Loucy (cell line): Measurements from ENCODE around the gene N4BP3.

Experiments
- EZH2phosphoT487 ChIP-seq: fragments of 200-600 bp; IDR thresholded peaks from 2 replicates; pipeline ENCODE4 v1.6.1; 2018; ENCODE audit warnings: antibody characterized with exemption, mild to moderate bottlenecking, moderate library complexity, borderline replicate concordance
- TF ChIP-seq, protein P1 (sequence below): fragments of 200-600 bp; sonication (generic); conservative IDR thresholded peaks from 2 replicates; pipeline ENCODE4 v1.5.1; 2014; ENCODE audit warnings: mild to moderate bottlenecking, antibody characterized with exemption, low read length

DNA sequence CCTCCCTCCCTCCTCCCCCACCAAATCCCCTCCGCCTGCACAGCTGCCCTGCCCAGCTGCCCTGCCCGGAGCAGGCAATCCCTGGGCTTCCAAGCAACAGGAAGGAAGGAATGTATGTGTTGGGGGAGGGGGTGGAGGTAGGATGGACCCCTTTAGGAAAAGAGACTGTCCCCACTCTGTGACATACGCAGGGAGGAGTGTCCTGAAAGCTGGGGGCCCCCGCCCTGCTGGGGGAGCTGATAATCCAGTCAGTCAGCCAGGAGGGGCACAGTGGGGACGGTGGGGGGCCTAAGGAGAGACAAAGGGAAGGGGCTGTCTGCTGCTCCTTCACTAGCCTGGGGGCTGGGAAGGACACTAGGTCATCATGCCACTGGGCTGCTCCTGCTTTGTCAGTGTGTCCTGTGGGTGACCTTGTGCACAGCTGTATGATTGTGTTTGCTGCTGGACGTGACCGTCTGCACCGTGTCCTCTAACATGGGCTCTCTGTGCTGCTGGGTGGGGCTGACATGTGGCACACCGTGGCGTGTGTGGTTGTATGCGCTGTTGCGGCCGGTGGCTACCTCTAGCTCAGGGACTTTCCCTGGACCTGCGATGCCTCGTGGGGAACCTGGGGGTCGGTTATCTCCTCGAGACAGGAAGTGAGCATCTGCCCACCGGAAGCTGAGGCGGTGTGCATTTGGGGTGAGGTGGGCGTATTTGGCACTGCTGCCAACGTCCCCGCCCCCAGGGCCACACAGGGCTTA lies 3.0 kb downstream of the N4BP3 start:
- TF ChIP-seq, protein P1, sequence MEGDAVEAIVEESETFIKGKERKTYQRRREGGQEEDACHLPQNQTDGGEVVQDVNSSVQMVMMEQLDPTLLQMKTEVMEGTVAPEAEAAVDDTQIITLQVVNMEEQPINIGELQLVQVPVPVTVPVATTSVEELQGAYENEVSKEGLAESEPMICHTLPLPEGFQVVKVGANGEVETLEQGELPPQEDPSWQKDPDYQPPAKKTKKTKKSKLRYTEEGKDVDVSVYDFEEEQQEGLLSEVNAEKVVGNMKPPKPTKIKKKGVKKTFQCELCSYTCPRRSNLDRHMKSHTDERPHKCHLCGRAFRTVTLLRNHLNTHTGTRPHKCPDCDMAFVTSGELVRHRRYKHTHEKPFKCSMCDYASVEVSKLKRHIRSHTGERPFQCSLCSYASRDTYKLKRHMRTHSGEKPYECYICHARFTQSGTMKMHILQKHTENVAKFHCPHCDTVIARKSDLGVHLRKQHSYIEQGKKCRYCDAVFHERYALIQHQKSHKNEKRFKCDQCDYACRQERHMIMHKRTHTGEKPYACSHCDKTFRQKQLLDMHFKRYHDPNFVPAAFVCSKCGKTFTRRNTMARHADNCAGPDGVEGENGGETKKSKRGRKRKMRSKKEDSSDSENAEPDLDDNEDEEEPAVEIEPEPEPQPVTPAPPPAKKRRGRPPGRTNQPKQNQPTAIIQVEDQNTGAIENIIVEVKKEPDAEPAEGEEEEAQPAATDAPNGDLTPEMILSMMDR: no peak
- TF ChIP-seq EZH2phosphoT487: no peak
